GM21526 (cell line): Measurements from ENCODE around the gene TMEM221.

Source experiments
- ATAC-seq: cut with Tn5 transposase; IDR thresholded peaks from one replicate; pipeline ENCODE4 v1.9.1; 2021; ENCODE audit warnings: moderate library complexity; ENCODE audit not compliant: unreplicated experiment, low FRiP score

The TMEM221 gene

DNA sequence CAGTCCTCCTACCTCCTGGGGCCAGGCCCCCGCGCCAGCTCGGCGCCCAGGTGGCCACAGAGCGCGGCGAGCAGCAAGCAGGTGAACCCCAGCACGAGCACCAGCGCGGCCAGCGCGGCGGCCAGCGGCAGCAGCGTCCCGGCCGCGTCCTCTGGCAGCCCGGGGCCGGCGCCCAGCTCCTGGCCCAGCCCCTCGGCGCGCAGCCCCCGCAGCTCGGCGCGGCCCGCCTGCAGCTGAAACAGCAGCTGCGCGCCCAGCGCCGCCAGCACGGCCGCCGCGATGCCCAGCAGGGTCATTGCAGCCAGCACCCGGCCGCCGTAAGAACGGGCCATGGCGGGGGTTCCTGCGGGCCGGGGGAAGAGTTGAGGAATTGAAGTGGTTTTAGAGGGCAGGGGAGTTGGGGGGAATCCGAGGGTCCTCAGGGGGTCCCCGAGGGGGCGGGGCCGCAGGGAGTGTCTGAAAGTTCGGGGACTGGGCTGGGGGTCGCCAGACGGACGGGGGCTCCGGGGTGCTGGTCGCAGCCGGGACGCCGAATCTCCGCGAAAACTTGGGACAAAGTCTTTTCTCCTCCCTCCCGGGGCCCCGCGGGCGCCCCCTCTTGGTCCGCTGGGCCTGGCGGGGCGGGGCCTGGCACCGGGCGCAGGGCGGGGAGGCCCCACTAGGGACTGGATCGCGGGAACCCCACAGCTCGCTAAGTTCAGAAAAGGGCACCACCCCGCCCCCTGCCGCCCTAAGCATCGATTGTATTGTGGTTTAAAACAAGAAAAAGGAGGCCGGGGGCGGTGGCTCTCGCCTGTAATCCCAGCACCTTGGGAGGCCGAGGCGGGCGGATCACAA is at the start of gene TMEM221:
Gene TMEM221, minus strand, starts transcription at position 538 of the 837 bp plus-strand sequence. Its CDS starts 206 bp downstream, at position 332.
- no peak for ATAC-seq

DNA sequence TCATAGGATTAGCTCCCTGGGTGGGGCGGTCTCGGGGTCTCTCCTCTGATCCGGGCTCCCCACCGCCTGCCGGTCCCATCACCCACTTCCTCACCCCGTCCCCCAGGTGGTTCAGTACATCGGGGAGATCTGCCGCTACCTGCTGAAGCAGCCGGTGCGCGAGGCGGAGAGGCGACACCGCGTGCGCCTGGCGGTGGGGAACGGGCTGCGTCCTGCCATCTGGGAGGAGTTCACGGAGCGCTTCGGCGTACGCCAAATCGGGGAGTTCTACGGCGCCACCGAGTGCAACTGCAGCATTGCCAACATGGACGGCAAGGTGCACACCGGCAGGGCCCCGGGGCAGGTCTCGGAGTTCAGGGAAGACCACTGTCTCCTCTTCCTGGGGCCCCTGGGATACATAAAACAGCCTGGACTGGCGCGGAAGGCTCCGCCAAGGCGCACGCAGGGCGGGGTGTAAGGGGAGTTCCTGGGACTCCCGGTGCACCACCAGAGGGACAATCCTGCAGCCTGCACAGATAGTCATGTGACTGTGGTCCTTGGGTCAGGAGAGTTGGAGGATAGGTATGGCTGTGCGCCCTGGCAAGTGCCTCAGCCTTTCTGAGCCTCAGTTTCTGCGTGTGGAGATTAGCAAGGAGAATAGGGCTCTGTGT is 48.8 kb upstream of the TMEM221 start:
- no peak for ATAC-seq

- peak; percentile 68 for ATAC-seq
Observed at GRCh38 chr19:17496337-17496997, 48.0 kb upstream of the TMEM221 start.

DNA sequence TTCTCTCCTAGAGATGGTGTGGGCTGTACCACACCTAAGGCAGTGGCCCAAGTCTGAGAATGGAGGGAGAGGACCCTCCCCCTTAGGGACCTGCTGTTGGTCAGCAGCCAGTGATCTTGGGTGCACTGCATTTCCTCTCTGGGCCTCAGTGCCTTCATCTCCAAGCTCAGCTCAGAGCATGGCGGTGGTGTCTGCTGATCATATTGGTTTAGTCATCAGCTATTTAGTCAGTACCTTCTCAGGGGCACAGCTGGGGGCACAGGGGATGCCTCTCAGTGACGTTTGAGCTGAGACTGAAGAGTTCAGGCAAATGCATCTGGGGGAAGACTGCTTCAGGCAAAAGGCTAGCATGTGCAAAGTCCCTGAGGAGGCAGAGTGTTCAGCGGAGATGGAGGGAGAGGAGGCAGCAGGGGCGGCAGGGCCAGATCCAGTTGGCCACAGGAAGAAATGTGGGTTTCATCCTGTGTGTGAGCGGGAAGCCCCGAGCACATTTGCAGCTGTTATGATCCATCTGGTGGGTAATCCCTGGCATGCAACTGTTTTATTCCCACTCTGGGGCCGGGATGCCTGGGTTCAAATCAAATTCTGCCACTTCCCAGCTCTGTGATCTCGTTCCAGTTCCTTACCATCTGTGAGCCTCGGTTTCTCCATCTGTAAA is 47.3 kb upstream of the TMEM221 start:
- no peak for ATAC-seq

DNA sequence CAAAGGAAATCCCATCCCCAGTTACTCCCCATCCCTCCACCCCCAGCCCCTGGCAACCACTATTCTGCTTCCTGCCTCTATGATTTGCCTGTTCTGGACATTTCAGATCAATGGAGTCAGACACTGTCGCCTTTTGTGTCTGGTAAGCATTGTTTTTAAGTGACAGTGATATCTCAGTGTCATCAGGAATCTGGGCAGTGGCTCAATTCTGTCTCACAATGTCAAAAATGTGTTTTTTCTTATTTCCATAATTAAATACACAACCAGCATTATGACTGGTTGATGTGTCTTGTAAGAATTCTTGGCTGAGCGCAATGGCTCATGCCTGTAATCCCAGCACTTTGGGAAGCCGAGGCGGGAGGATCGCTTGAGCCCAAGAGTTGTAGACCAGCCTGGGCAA is 42.8 kb upstream of the TMEM221 start:
- ATAC-seq = no peak

- no peak for ATAC-seq
Observed at GRCh38 chr19:17490411-17490810, 41.9 kb upstream of the TMEM221 start.

- ATAC-seq = no peak
Observed at GRCh38 chr19:17489392-17490030, 41.0 kb upstream of the TMEM221 start.

GRCh38 chr19:17488593-17489391 is 40.3 kb upstream of the TMEM221 start:
- ATAC-seq = no peak

DNA sequence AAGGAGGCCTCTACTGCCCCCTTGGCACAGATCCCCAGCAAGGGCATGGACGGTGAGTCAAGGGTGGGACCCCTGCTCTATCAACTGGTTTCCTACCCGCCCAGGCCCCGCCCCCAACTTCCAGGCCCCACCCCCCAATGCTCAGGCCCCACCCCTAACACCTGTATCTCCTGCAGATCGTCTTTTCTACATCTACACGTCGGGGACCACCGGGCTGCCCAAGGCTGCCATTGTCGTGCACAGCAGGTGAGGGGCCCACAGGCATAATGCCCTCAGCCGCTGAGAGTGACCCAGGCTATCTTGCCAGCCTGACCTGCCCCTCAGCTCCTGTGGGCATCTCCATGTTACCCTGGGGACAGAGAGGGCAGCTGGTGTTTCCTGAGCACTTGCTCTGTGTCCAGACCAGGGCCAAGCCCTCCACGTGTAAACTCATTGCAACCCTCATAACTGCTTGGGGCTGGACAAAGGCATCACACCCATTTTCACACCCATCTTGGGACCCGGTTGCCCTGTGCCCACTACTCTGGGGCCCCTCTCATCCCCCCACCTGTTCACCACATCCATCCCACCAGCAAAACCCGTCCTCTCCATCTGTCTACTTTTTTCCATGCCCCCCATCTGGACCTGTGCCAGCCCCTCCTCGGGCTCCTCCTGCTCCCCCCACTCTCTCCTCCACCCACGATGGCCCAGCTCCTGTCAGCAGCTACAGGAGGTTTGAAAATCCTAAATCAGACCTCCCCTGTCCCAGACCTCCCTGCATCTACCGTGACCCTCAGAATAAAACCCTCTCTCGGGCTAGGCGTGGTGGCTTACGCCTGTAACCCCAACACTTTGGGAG is 39.0 kb upstream of the TMEM221 start:
- ATAC-seq = no peak

DNA sequence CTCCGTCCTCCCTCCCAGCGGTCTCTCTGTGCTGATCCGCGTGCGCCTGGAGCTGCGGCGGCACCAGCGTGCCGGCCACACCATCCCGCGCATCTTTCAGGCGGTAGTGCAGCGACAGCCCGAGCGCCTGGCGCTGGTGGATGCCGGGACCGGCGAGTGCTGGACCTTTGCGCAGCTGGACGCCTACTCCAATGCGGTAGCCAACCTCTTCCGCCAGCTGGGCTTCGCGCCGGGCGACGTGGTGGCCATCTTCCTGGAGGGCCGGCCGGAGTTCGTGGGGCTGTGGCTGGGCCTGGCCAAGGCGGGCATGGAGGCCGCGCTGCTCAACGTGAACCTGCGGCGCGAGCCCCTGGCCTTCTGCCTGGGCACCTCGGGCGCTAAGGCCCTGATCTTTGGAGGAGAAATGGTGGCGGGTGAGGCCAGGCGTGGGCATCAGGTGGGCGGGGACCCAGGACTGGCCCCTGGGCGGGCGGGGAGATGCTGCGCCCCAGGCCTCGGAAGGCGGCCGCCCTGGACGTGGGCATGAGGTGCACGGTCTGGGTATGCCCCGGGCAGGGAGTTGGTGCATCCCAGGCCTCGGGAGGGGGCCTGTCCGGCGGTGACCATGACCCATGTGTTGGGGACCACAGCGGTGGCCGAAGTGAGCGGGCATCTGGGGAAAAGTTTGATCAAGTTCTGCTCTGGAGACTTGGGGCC is 38.2 kb upstream of the TMEM221 start:
- ATAC-seq = no peak

- ATAC-seq = no peak
Observed at GRCh38 chr19:17484520-17485185, 36.2 kb upstream of the TMEM221 start.

DNA sequence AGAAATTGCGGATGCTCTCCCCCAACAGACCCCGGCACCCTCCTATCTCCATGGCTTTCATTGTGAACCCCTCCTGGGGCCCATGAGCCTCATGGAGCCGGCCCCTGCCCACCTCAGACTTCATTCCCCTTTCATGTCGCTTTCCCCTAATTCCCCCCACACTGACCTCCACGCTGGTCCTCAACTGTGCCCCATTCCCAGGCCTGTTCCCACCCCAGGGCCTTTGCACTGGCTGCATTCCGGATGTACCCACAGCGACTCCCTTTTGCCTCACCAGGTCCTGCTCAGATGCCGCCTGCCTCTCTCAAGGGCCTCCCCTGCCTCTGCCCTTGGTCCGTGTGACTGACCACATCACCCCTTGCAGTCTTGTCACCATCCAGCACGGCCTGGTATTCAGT is 35.1 kb upstream of the TMEM221 start:
- ATAC-seq = no peak

GRCh38 chr19:17482877-17483604 is 34.6 kb upstream of the TMEM221 start:
- no peak for ATAC-seq

DNA sequence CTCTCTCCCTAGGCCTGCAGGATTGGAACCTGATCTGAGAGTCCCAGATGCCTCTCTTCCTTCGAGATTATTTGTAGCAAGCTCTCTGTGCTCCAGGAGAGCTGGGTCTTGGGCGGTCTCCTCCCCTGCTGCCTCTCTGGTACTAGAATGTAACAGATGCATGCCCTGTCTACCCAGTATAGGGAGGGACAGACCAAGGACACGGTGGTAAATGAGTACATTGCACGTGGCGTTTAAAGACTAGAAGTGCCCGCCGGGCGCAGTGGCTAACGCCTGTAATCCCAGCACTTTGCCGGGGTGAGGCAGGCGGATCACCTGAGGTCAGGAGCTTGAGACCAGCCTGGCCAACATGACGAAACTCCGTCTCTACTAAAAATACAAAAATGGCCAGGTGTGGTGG is 33.5 kb upstream of the TMEM221 start:
- ATAC-seq = no peak

- no peak for ATAC-seq
Observed at GRCh38 chr19:17479325-17479791, 30.9 kb upstream of the TMEM221 start.

GRCh38 chr19:17475541-17476115 is 27.2 kb upstream of the TMEM221 start:
- no peak for ATAC-seq
